ENCODE data around the gene OXSR1. TPM values are rescaled to one million over a fixed set of nuclear protein-coding genes. Genes with fewer than 3 reads are reported as not detected.

OXSR1 gene
- total and polyA plus RNA-seq, 2 of the 13 experiments (the other 11 are each of a cell fraction or from before 2014, with no cell fraction given), result 27.4 to 32.6 TPM

DNA sequence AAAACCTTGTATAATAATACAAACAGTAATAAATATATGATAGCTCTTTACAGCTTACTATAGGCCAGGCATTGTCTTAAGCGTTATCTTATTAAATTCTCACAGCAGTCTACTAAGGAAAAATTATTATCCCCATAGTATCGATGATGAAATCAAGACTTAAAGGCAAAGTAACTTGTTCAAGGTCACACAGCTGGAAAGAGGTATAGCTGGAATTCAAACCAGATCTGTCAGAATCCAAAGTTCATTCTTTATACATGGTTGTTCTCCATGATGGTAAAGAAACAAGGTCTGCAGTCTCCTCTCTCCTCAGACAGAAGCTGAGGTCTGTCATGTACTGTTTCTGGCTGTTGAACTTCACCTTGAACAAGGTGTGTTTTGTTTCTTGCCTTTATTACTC lies 84.9 kb downstream of the OXSR1 start:
- no TSS peak for BruUV-seq (replicated peaks)
- CTCF ChIA-PET (ENCODE audit: low intra/inter-chr PET ratio, low total read pairs), result no interaction called here
- peak; percentile 43 for TF ChIP-seq SKI (IDR thresholded peaks at IDR 0.05; ENCODE audit: partially characterized antibody)
- TF ChIP-seq ZBTB37 (CRISPR knock-in tag; IDR thresholded peaks at IDR 0.05), result no peak
- TF ChIP-seq MXD4 (CRISPR knock-in tag; IDR thresholded peaks at IDR 0.05), result no peak
- no peak for TF ChIP-seq RXRA (CRISPR knock-in tag; IDR thresholded peaks at IDR 0.05)
- no peak for TF ChIP-seq TSC22D2 (CRISPR knock-in tag; IDR thresholded peaks at IDR 0.05; ENCODE audit: borderline replicate concordance)
- TF ChIP-seq ZBTB3 (CRISPR knock-in tag; IDR thresholded peaks at IDR 0.05; ENCODE audit: borderline replicate concordance, low read depth), result no peak
- TF ChIP-seq, protein P1, sequence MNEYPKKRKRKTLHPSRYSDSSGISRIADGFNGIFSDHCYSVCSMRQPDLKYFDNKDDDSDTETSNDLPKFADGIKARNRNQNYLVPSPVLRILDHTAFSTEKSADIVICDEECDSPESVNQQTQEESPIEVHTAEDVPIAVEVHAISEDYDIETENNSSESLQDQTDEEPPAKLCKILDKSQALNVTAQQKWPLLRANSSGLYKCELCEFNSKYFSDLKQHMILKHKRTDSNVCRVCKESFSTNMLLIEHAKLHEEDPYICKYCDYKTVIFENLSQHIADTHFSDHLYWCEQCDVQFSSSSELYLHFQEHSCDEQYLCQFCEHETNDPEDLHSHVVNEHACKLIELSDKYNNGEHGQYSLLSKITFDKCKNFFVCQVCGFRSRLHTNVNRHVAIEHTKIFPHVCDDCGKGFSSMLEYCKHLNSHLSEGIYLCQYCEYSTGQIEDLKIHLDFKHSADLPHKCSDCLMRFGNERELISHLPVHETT (CRISPR knock-in tag; conservative IDR thresholded peaks at IDR 0.05), result no peak
- TF ChIP-seq SAP130 (CRISPR knock-in tag; IDR thresholded peaks at IDR 0.05; ENCODE audit: low read depth), result 0 out of 2 replicates have a peak, but pooled peaks have one; percentile 18
- no peak for TF ChIP-seq ZBTB10 (CRISPR knock-in tag; IDR thresholded peaks at IDR 0.05; ENCODE audit: borderline replicate concordance)
- no peak for TF ChIP-seq EP300 (IDR thresholded peaks at IDR 0.05; ENCODE audit: low read depth in 2 of 2, low read length in 2 of 2)
- TF ChIP-seq EP300 (CRISPR knock-in tag; IDR thresholded peaks at IDR 0.05; ENCODE audit: borderline replicate concordance), result no peak
- TF ChIP-seq KAT8 (CRISPR knock-in tag; IDR thresholded peaks at IDR 0.05), result no peak
- TF ChIP-seq ADNP (CRISPR knock-in tag; IDR thresholded peaks at IDR 0.05), result no peak
- no peak for TF ChIP-seq ZNF7 (CRISPR knock-in tag; IDR thresholded peaks at IDR 0.05)
- TF ChIP-seq SRY (CRISPR knock-in tag; IDR thresholded peaks at IDR 0.05), result no peak
- TF ChIP-seq E2F5 (CRISPR knock-in tag; conservative IDR thresholded peaks at IDR 0.05), result no peak
- no peak for TF ChIP-seq ZNF350 (CRISPR knock-in tag; IDR thresholded peaks at IDR 0.05; ENCODE audit: borderline replicate concordance, low read depth)
- TF ChIP-seq ZNF569 (CRISPR knock-in tag; IDR thresholded peaks at IDR 0.05; ENCODE audit: borderline replicate concordance), result no peak
- 0 out of 2 replicates have a peak, but pooled peaks have one; percentile 29 for TF ChIP-seq CEBPG (CRISPR knock-in tag; IDR thresholded peaks at IDR 0.05)
- TF ChIP-seq MATR3 (CRISPR knock-in tag; IDR thresholded peaks at IDR 0.05), result no peak

More for the DNA sequence above, 84.9 kb downstream of the OXSR1 start:
- FAIRE-seq (no peak), ATAC-seq (peak; percentile 61; the same call in 2 of the 3 replicates), DNase-seq (ENCODE audit: low spot score) (peak; percentile 57)
- POLR2A ChIA-PET, result interaction anchor here (0.6 to 1.1 kb wide), 3 partner anchors 97 to 130 kb away, joined by 3 read pairs; partner anchors contain the start of genes ACAA1 and XYLB
- 68% methylated on average over 2 of the region's 2 CpGs for WGBS (ENCODE audit: low lambda C conversion rate)
- no peak overlapping the region for H2AFZ ChIP-seq (ENCODE audit: low read length)
- in situ Hi-C loops (cut with HindIII; ENCODE audit: extremely low pct_ligation_motif_present, low pct_unique_long_range_greater_than_20kb) (no loop called here), intact Hi-C loops (cut with micrococcal nuclease; ENCODE audit: unreplicated experiment) (no loop called here)
- H3K4me3 ChIP-seq (replicated peaks in 1 of 3; ENCODE audit: insufficient read depth in 1 of 3, low read depth in 2 of 3, low read length in 3 of 3), result no peak overlapping the region
- H3K27ac ChIP-seq (ENCODE audit: extremely low read length, insufficient read depth, low read length), result peak overlapping the region; percentile 7
- no peaks in the 10 kb centered on the region; a peak in 1 of 5 replicates for H3K27me3 ChIP-seq (ENCODE audit: control insufficient read depth in 1 of 2, insufficient read depth in 2 of 2, low read length in 2 of 2)
- no peak overlapping the region for H3K4me2 ChIP-seq (ENCODE audit: low read depth, low read length)
- H3K9me3 ChIP-seq (ENCODE audit: low read length), result no peaks in the 10 kb centered on the region
- peaks cover 24 to 76% of the 10 kb centered on the region in 2 experiments for H3K36me3 ChIP-seq (replicated peaks in 1 of 2; ENCODE audit: control insufficient read depth in 1 of 2, insufficient read depth in 2 of 2, low read length in 2 of 2)
- no peaks in the 10 kb centered on the region for H3K79me2 ChIP-seq (ENCODE audit: insufficient read depth, low read length)
- H3K9ac ChIP-seq (ENCODE audit: insufficient read depth, low read depth, low read length), result no peak overlapping the region
- 0 out of 2 replicates have a peak, but pooled peaks cover 2% of the 10 kb centered on the region for H4K20me1 ChIP-seq (ENCODE audit: insufficient read depth, low read length)
- peaks cover 16% of the 10 kb centered on the region for H3K4me1 ChIP-seq (ENCODE audit: insufficient read depth, low read length)
